Activated naive CD8-positive, alpha-beta T cell (primary cell): ENCODE results near the gene PDE9A.

ENCODE experiments used
- H3K27ac Mint-ChIP-seq: one replicate; pipeline ENCODE4 v1.8.0; 2021; ENCODE audit warnings: mixed read lengths
- H3K27me3 Mint-ChIP-seq: one replicate; pipeline ENCODE4 v1.8.0; 2021; ENCODE audit warnings: mixed read lengths
- H3K36me3 Mint-ChIP-seq: one replicate; pipeline ENCODE4 v1.8.0; 2021; ENCODE audit warnings: mixed read lengths
- H3K4me1 Mint-ChIP-seq: one replicate; pipeline ENCODE4 v1.8.0; 2021; ENCODE audit warnings: low read depth, mixed read lengths
- H3K4me3 Mint-ChIP-seq: one replicate; pipeline ENCODE4 v1.8.0; 2021; ENCODE audit warnings: mild to moderate bottlenecking, mixed read lengths
- H3K9me3 Mint-ChIP-seq: one replicate; pipeline ENCODE4 v1.8.0; 2021; ENCODE audit warnings: low read depth, mixed read lengths

Gene PDE9A

GRCh38 chr21:42724226-42724920, 71.0 kb downstream of the PDE9A start:
- H3K9me3 Mint-ChIP-seq, result peaks cover 5% of the 10 kb centered on the region

GRCh38 chr21:42725416-42725930, 72.1 kb downstream of the PDE9A start:
- Mint-ChIP-seq H3K4me1 (peaks cover 3% of the 10 kb centered on the region), H3K27me3 (no peaks in the 10 kb centered on the region), H3K9me3 (peaks cover 7% of the 10 kb centered on the region), H3K4me3 (no peak overlapping the region), H3K36me3 (peaks cover 14% of the 10 kb centered on the region), H3K27ac (no peak overlapping the region)

More at GRCh38 chr21:42724226-42724920, 71.0 kb downstream of the PDE9A start:
- Mint-ChIP-seq H3K27me3 (no peaks in the 10 kb centered on the region), H3K4me3 (no peak overlapping the region), H3K36me3 (peaks cover 13% of the 10 kb centered on the region), H3K4me1 (peaks cover 3% of the 10 kb centered on the region), H3K27ac (no peak overlapping the region)

GRCh38 chr21:42731264-42732032, 78.0 kb downstream of the PDE9A start:
- Mint-ChIP-seq H3K36me3 (peaks cover 18% of the 10 kb centered on the region), H3K4me3 (no peak overlapping the region), H3K27me3 (no peaks in the 10 kb centered on the region), H3K4me1 (peaks cover 12% of the 10 kb centered on the region), H3K27ac (no peak overlapping the region), H3K9me3 (peaks cover 7% of the 10 kb centered on the region)

GRCh38 chr21:42732033-42732410, 78.6 kb downstream of the PDE9A start:
- H3K4me1 Mint-ChIP-seq, result peaks cover 12% of the 10 kb centered on the region
- peaks cover 18% of the 10 kb centered on the region for H3K36me3 Mint-ChIP-seq
- H3K27me3 Mint-ChIP-seq, result no peaks in the 10 kb centered on the region

GRCh38 chr21:42733037-42733627, 79.7 kb downstream of the PDE9A start:
- no peak overlapping the region for H3K4me3 Mint-ChIP-seq
- no peaks in the 10 kb centered on the region for H3K27me3 Mint-ChIP-seq
- H3K9me3 Mint-ChIP-seq, result peaks cover 7% of the 10 kb centered on the region
- no peak overlapping the region for H3K27ac Mint-ChIP-seq
- H3K36me3 Mint-ChIP-seq, result peaks cover 18% of the 10 kb centered on the region
- H3K4me1 Mint-ChIP-seq, result peaks cover 14% of the 10 kb centered on the region

More at GRCh38 chr21:42732033-42732410, 78.6 kb downstream of the PDE9A start:
- H3K4me3 Mint-ChIP-seq, result no peak overlapping the region
- H3K27ac Mint-ChIP-seq, result no peak overlapping the region
- peaks cover 7% of the 10 kb centered on the region for H3K9me3 Mint-ChIP-seq

GRCh38 chr21:42733874-42734273, 80.5 kb downstream of the PDE9A start:
- Mint-ChIP-seq H3K27me3 (no peaks in the 10 kb centered on the region), H3K9me3 (peaks cover 7% of the 10 kb centered on the region), H3K36me3 (peaks cover 18% of the 10 kb centered on the region), H3K4me3 (no peak overlapping the region), H3K4me1 (peaks cover 14% of the 10 kb centered on the region), H3K27ac (no peak overlapping the region)

GRCh38 chr21:42734323-42734971, 81.0 kb downstream of the PDE9A start:
- H3K4me1 Mint-ChIP-seq, result peaks cover 14% of the 10 kb centered on the region
- H3K36me3 Mint-ChIP-seq, result peaks cover 12% of the 10 kb centered on the region
- no peaks in the 10 kb centered on the region for H3K27me3 Mint-ChIP-seq
- peaks cover 1% of the 10 kb centered on the region for H3K9me3 Mint-ChIP-seq
- H3K4me3 Mint-ChIP-seq, result no peak overlapping the region
- H3K27ac Mint-ChIP-seq, result no peak overlapping the region

GRCh38 chr21:42735061-42735460, 81.6 kb downstream of the PDE9A start:
- H3K27me3 Mint-ChIP-seq, result no peaks in the 10 kb centered on the region
- no peaks in the 10 kb centered on the region for H3K9me3 Mint-ChIP-seq
- peaks cover 12% of the 10 kb centered on the region for H3K36me3 Mint-ChIP-seq
- no peak overlapping the region for H3K4me3 Mint-ChIP-seq
- peaks cover 14% of the 10 kb centered on the region for H3K4me1 Mint-ChIP-seq
- H3K27ac Mint-ChIP-seq, result no peak overlapping the region

- Mint-ChIP-seq H3K4me1 (peaks cover 14% of the 10 kb centered on the region), H3K36me3 (peaks cover 12% of the 10 kb centered on the region), H3K27me3 (no peaks in the 10 kb centered on the region), H3K27ac (no peak overlapping the region), H3K9me3 (no peaks in the 10 kb centered on the region), H3K4me3 (no peak overlapping the region)
These were observed 82.5 kb downstream of the PDE9A start for GRCh38 chr21:42735944-42736343.

- Mint-ChIP-seq H3K27ac (no peak overlapping the region), H3K4me3 (no peak overlapping the region), H3K36me3 (peaks cover 12% of the 10 kb centered on the region), H3K27me3 (no peaks in the 10 kb centered on the region), H3K4me1 (peaks cover 14% of the 10 kb centered on the region), H3K9me3 (no peaks in the 10 kb centered on the region)
These were observed 83.4 kb downstream of the PDE9A start for GRCh38 chr21:42736646-42737350.

- no peak overlapping the region for H3K4me3 Mint-ChIP-seq
- H3K9me3 Mint-ChIP-seq, result no peaks in the 10 kb centered on the region
- H3K36me3 Mint-ChIP-seq, result peaks cover 12% of the 10 kb centered on the region
- no peak overlapping the region for H3K27ac Mint-ChIP-seq
- H3K4me1 Mint-ChIP-seq, result peaks cover 14% of the 10 kb centered on the region
- H3K27me3 Mint-ChIP-seq, result no peaks in the 10 kb centered on the region
These were observed 84.7 kb downstream of the PDE9A start for GRCh38 chr21:42737951-42738590.

- H3K4me3 Mint-ChIP-seq, result no peak overlapping the region
- H3K27me3 Mint-ChIP-seq, result no peaks in the 10 kb centered on the region
- H3K9me3 Mint-ChIP-seq, result no peaks in the 10 kb centered on the region
- H3K4me1 Mint-ChIP-seq, result peaks cover 7% of the 10 kb centered on the region
- H3K36me3 Mint-ChIP-seq, result peaks cover under 1% of the 10 kb centered on the region
- no peak overlapping the region for H3K27ac Mint-ChIP-seq
These were observed 85.9 kb downstream of the PDE9A start for GRCh38 chr21:42739061-42739931.

GRCh38 chr21:42740405-42740909, 87.0 kb downstream of the PDE9A start:
- no peaks in the 10 kb centered on the region for H3K9me3 Mint-ChIP-seq
- no peak overlapping the region for H3K4me3 Mint-ChIP-seq
- no peaks in the 10 kb centered on the region for H3K27me3 Mint-ChIP-seq
- no peaks in the 10 kb centered on the region for H3K36me3 Mint-ChIP-seq
- peaks cover 4% of the 10 kb centered on the region for H3K4me1 Mint-ChIP-seq
- no peak overlapping the region for H3K27ac Mint-ChIP-seq
